HG03354 (cell line): ENCODE measurements around the gene KRTAP9-9.
"Not testable (repeated sequence)": the region's sequence is repeated elsewhere in the genome, so short reads cannot be mapped to it uniquely, and the experiment has no call there.

ENCODE experiments used
- ATAC-seq: cut with Tn5 transposase; IDR thresholded peaks from one replicate; pipeline ENCODE4 v1.9.1; 2021; ENCODE audit warnings: mild to moderate bottlenecking; ENCODE audit not compliant: unreplicated experiment, poor library complexity, severe bottlenecking

KRTAP9-9 gene

DNA sequence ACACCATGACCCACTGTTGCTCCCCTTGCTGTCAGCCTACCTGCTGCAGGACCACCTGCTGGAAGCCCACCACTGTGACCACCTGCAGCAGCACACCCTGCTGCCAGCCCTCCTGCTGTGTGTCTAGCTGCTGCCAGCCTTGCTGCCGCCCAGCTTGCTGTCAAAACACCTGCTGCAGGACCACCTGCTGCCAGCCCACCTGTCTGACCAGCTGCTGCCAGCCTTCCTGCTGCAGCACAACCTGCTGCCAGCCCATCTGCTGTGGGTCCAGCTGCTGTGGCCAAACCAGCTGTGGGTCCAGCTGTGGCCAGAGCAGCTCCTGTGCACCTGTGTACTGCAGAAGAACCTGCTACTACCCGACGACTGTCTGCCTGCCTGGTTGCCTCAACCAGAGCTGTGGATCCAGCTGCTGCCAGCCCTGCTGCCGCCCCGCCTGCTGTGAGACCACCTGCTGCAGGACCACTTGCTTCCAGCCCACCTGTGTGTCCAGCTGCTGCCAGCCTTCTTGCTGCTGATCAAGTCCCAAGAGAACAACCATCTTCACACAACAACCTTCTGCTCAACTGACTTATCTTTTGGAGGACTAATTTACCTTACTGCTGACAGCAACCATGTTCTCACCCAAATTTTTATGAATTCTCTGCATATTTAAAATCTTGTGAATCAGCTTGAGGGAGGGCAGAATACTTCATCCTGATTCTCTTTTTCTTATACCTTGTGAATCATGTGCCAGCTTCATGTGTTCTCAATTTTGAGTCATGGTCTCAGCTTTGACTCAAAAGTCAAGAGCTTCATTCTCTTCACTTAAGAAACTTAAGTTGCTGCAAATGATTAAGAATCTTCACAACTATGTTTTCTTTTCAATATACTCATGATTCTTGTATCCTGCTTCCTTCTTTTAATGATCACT, at the start of gene KRTAP9-9:
Gene KRTAP9-9 (plus strand): TSS at position 4 of the 910 bp plus-strand sequence.
- ATAC-seq = not testable (repeated sequence)

DNA sequence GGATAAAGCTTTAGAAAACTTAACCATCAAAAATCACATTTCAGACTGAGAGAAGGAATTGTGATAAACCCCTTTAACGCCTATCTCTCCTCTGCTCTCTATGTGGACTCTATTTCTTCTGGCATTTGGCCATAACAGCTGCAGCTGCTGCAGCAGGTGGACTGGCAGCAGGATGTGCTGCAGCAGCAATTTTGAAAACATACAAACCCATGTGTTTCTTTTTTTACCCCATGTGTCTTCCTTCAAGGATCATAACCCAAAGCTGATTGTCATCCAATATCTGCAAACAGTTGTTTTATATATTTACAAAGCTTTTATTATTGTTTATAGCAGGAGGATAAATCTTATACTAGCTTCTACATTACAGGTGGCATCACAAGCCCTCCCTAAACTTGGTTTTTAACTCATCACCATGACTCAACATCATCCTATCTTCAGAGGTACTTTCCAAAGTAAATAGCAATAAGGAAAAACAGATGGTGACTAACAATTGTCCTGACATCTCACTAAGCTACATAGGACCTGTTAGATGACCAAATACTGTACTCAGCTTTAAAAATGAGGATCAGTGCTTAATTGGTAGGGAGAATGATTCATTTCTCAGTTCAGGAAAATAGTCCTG, 43.2 kb upstream of the KRTAP9-9 start:
- ATAC-seq = no peak

DNA sequence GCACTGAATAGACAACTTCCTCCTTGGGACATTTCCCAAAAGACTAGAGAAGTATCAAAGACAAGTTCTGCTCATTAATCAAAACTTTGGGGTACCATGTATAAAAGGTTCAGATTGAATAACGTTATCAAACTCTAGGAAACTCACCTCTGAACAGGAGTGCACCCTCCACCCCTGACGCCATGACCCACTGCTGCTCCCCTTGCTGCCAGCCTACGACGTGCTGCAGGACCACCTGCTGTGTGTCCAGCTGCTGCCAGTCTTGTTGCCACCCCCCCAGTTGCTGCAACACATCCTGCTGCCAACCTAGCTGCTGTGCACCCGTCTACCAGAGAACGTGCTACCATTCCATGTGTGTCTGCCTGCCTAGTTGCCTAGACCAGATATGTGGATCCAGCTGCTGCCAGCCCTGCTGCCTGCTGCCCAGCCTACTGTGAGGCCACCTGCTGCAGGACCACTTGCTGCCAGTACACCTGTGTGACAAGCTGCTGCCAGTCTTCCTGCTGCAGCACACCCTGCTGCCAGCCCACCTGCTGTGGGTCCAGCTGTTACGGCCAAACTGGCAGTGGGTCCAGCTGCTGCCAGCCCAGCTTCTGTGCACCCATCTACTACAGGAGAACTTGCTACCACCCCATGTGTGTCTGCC, 42.5 kb upstream of the KRTAP9-9 start:
- ATAC-seq = no peak

DNA sequence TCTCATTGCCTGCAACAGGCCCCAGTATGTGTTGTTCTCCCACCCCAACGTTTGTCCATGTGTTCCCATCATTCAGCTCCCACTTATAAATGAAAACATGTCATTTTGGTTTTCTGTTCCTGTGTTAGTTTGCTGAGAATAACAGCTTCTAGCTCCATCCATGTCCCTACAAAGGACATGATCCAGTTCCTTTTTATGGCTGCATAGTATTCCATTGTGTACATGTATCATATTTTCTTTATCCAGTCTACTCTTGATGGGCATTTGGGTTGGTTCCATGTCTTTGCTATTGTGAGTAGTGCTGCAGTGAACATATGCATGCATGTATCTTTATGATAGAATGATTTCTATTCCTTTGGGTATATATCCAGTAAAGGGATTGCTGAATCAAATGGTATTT, 39.5 kb upstream of the KRTAP9-9 start:
- ATAC-seq = no peak

DNA sequence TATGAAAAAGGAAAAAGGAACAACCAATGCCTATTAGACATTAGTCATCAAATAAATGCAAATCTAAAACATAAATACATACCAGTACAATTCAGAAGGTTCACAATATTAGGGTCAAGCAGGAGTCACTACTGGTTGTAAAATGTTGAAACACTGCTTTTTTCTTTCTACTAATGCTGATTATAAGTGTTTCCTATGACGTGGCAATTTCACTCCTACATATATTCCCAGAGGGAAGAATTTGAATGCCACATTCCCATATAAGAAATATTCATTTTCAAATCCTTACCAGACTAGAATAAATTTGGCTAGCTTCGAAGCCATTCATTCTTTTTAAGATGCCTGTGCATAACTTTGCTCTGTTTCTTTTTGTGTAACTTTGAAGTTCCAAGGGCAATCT, 31.4 kb upstream of the KRTAP9-9 start:
- ATAC-seq = no peak

DNA sequence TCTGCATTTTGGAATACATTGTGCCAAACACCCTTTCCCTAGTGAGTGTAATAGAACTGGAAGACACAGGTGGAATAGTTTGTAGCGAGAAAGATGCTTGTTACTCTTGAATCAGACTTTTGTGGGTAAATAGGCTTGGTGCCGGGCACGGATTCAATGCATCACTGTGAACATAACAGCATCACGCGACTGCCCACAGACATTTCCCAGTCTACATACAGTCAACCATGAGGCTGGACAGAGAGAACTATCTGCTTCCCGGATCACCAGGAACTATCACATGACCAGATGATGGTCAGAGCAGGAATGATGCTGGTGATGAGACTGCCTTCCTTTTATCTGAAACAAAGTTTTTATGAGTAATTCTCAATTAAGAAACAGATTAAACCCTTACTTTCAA, 29.1 kb upstream of the KRTAP9-9 start:
- no peak for ATAC-seq

DNA sequence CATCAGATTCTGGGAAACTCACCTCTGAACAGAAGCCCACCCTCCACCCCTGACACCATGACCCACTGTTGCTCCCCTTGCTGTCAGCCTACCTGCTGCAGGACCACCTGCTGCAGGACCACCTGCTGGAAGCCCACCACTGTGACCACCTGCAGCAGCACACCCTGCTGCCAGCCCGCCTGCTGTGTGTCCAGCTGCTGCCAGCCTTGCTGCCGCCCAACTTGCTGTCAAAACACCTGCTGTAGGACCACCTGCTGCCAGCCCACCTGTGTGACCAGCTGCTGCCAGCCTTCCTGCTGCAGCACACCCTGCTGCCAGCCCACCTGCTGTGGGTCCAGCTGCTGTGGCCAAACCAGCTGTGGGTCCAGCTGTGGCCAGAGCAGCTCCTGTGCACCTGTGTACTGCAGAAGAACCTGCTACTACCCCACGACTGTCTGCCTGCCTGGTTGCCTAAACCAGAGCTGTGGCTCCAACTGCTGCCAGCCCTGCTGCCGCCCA, 28.5 kb upstream of the KRTAP9-9 start, which contains the start of gene KRTAP9-2:
Gene KRTAP9-2 (plus strand): TSS at position 51 of the 498 bp plus-strand sequence. CDS start 7 bp downstream, at position 58.
- ATAC-seq = not testable (repeated sequence)

DNA sequence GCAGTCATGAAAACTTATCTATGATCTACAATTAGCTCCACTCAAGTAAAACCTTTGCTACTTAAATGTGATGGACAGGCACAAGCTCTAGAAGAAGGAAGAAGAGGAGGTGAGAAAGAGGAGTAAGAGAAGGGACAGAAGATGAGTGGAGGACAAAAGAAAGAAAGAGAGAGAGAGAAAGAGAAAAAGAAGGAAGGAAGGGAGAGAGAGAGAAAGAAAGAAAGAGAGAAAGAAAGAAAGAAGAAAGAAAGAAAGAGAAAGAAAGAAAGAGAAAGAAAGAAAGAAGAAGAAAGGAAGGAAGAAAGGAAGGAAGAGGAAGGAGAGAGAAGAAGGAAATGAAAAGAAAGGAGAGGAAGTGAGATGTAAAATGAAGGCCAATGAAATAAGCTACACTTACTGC, 25.1 kb upstream of the KRTAP9-9 start:
- ATAC-seq = no peak

DNA sequence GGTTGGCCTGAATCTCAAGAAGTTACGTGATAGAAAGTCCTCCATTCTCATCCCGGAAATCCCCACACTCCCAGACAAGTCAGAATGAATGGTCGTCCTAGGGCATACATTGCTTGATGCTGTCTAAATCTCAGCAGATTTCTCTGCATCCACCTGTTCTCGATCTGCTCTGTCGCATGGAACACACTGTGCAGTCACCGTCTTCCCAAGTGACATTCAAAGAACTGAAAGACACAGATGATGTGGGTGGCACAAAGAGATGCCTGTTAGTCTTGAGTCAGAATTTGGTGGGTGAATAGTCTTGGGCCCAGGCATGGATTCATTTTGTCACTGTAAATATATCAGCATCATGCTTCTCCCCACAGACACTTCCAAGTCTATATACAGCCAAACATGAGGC, 23.5 kb upstream of the KRTAP9-9 start:
- ATAC-seq = no peak

DNA sequence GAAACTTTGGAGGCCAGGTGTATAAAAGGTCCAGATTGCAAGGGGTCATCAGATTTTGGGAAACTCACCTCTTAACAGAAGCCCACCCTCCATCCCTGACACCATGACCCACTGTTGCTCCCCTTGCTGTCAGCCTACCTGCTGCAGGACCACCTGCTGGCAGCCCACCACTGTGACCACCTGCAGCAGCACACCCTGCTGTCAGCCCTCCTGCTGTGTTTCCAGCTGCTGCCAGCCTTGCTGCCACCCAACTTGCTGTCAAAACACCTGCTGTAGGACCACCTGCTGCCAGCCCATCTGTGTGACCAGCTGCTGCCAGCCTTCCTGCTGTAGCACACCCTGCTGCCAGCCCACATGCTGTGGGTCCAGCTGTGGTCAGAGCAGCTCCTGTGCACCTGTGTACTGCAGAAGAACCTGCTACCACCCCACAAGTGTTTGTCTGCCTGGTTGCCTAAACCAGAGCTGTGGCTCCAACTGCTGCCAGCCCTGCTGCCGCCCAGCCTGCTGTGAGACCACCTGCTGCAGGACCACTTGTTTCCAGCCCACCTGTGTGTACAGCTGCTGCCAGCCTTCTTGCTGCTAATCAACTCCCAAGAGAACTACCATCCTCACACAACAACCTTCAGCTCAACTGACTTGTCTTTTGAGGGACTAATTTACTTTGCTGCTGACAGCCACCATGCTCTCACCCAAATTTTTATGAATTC, 22.6 kb upstream of the KRTAP9-9 start, which contains the start of gene KRTAP9-3:
Gene KRTAP9-3 (plus strand): TSS at position 51 of the 707 bp plus-strand sequence. CDS start 53 bp downstream, at position 104.
- not testable (repeated sequence) for ATAC-seq

DNA sequence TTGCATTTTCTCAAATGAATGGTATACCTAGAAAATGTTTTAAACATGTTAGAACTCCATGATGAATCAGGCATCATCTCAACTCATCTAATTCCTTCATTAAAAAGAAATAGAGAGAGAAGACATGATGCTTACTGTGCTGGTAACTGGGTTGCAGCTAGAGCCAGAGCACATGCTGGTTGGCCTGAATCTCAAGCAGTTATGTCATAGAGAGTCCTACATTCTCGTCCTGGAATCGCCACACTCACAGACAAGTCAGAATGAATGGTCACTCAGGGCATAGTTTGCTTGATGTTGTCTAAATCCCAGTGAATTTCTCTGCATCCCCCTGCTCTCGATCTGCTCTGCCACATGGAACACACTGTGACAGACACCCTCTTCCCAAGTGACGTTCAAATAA, 18.1 kb upstream of the KRTAP9-9 start:
- ATAC-seq = not testable (repeated sequence)

DNA sequence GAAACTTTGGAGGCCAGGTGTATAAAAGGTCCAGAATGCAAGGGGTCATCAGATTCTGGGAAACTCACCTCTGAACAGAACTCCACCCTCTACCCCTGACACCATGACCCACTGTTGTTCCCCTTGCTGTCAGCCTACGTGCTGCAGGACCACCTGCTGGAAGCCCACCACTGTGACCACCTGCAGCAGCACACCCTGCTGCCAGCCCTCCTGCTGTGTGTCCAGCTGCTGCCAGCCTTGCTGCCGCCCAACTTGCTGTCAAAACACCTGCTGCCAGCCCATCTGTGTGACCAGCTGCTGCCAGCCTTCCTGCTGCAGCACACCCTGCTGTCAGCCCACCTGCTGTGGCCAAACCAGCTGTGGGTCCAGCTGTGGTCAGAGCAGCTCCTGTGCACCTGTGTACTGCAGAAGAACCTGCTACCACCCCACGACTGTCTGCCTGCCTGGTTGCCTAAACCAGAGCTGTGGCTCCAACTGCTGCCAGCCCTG, 17.2 kb upstream of the KRTAP9-9 start, which contains the start of gene KRTAP9-8:
Gene KRTAP9-8 (plus strand): TSS at position 51 of the 489 bp plus-strand sequence. CDS start 53 bp downstream, at position 104.
- ATAC-seq = not testable (repeated sequence)

DNA sequence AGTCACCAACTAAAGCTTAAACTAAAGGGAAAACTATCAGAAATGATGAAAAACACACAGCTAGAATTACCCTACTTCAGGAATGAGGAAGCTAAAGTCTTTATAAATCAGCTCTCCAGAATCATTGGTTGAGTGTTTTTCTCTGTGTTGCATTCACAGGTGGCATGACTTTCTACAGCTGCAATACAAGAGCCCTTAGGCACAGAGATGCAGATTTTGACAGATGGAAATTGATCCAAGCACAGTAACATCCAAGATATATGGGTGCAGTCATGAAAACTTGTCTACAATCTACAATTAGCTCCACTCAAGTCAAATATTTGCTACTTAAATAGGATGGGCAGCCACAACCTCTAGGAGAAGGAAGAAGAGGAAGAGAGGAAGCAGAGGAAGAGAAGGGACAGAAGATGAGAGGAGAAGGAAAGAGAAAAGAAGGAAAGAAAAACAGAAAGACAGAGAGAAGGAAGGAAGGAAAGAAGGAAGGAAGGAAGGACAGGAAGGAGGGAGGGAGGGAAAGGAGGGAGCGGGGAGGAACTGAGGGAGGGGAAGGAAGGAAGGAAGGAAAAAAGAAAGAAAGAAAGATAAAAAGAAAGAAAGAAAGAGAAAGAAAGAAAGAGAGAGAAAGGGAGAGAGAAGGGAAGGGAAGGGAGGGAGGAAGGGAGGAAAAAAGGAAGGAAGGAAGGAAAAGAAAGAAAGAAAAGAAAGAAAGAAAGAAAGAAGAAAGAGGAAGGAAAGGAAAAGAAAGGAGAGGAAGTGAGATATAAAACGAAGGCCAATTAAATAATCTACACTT, 8.0 kb upstream of the KRTAP9-9 start:
- not testable (repeated sequence) for ATAC-seq

DNA sequence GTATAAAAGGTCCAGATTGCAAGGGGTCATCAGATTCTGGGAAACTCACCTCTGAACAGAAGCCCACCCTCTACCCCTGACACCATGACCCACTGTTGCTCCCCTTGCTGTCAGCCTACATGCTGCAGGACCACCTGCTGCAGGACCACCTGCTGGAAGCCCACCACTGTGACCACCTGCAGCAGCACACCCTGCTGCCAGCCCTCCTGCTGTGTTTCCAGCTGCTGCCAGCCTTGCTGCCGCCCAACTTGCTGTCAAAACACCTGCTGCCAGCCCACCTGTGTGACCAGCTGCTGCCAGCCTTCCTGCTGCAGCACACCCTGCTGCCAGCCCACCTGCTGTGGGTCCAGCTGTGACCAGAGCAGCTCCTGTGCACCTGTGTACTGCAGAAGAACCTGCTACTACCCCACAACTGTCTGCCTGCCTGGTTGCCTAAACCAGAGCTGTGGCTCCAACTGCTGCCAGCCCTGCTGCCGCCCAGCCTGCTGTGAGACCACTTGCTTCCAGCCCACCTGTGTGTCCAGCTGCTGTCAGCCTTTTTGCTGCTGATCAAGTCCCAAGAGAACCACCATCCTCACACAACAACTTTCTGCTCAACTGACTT, 5.4 kb upstream of the KRTAP9-9 start, which contains the start of gene KRTAP9-4:
Gene KRTAP9-4 (plus strand): TSS at position 51 of the 604 bp plus-strand sequence. CDS start 34 bp downstream, at position 85.
- ATAC-seq = not testable (repeated sequence)

DNA sequence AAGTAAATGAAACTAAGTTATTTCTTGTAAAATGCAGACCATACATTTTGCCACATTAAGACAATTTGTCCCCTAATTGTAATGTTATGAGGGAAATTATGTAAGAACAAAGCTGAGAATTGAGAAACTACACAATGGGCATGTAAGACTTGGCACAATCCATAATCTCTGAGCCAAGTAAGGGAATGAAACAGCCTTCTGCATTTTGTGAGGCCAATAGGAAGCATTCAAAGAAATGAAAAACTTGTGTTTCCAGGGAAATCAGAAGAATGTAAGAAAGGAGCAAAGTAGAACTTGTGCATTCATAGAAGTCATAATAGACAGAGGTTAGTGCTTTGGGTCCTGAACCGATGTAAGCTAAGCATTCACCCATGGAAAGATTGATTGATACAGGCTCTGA, 3.9 kb upstream of the KRTAP9-9 start:
- ATAC-seq = no peak

DNA sequence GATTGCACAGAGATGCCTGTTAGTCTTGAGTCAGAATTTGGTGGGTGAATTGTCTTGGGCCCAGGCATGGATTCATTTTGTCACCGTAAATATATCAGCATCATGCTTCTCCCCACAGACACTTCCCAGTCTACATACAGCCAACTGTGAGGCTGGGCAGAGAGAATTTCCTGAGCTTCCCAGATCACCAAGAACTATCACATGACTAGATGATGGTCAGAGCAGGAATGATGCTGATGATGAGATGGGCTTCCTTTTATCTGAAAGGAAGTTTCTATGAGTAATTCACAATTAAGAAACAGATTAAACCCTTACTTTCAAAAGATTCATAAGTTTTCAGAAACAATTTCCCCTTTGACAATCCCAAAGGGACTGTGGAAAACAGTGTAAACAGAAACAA, 323 bp upstream of the KRTAP9-9 start:
- no peak for ATAC-seq

DNA sequence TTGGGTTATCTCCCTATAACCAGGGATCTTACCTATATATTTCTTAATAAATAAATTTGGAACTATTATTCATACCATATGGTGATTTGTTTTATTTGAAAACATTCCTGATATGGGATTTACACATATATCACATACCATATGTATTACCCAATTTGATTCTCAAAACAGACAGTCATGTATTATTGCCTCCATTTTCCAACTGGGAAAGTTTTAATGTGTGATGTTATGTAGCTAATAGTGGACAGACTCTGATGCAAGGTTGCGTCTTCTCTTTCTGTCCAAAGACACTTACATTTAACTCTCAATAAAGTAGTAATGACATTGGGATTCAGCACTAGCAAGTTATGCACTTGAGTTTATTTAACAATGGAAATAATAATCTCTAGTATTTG, 1.1 kb downstream of the KRTAP9-9 start:
- no peak for ATAC-seq

DNA sequence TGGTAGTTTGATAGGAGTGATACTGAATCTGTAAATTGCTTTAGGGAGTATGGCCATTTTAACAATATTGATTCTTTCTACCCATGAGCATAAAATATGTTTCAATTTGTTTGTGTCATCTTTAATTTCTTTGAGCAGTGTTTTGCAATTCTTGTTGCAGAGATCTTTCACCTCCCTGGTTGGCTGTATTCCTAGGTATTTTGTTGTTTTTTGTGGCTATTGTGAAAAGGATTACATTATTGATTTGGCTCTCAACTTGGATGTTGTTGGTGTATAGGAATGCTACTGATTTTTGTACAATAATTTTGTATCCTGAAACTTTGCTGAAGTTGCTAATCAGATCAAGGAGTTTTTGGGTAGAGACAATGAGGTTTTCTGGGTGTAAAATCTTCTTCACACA, 3.2 kb downstream of the KRTAP9-9 start:
- ATAC-seq = no peak
